Mammary microvascular endothelial cell (primary cell): ENCODE data around the gene SEC14L3. TPM values are rescaled to one million over a fixed set of nuclear protein-coding genes. Genes with fewer than 3 reads are reported as not detected.

Experiments
- total RNA-seq: library from RNA; depleted of rRNA; stranded (reverse); fragments of >200 nt; gene quantifications from 2 replicates; pipeline ENCODE4 v1.2.3, GENCODE V29; 2015

SEC14L3 gene
- not detected in 2 replicates for total RNA-seq

DNA sequence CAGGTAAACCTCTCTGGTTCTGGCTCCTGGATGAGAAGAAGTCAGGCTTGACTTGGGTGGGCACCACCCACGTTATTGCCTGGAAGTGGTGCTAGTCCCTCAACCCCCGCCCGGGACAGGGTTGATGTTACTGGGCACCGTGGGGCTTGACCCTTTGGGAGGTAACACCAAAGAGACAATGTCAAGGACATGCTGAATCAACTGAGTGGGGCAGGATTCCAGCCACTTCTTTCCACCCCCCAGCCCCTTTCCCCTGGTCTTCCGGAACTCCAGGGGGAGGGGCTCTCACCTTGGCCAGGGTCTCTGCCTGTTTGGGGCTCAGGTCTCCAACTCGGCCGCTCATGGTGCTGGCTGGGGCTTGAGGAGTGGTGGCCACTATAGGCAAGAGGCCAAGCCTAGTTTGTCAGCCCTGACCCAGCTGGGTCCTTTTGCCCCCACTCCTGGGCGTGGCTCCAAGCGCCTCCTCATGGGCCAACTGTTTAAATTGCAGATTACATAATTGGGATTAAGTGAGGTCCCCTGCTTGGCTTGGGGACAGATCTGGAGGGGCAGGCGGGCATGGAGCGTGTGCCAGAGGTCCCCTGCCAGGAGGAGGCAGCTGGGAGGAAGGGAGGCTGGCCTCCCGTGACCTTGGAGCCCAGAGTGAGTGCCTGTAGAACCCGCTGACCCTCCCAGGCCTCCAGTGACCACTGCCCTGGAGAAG lies at the start of gene SEC14L3:
Gene SEC14L3 (minus strand): TSS at position 402 of the 703 bp plus-strand sequence. CDS start 59 bp downstream, at position 343.

DNA sequence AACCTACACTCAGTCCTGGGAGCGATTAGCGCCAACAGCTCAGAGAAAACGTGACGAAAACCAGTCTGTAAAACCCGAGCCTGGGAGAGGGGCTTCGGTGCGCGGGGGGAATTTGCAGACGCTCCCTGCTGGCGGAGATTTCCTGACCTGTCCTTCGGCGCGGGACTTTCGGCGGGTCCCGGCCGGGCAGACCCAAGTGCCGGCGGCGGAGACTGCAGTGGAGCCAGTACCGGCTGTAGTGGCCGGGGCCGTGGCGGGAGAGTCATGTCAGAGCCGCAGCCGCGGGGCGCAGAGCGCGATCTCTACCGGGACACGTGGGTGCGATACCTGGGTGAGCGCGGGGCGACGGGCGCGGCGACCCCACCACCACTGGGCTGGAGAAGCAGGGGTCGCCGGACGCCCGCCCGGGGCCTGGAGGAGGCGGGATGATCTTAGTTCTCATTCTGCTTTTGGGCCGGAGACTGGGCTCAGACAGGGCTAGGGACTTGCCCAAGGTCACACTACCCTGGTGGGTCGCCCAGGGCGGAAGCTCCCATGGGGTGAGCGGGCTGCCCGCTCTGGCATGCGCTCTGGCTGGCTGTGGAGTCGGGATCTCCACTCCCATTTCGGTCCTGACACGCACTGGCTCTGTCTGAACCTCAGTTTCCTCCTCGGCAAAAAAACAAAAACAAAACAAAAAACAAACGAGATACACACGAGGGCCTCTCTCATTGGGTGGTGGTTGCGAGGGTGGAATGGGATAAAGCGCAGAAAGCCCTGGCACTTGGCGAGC lies 46.0 kb downstream of the SEC14L3 start, which contains the start of gene MTFP1:
Gene MTFP1 (plus strand): TSS at position 153 of the 772 bp plus-strand sequence. CDS start 112 bp downstream, at position 265.

Other genes starting within 250 kb of the SEC14L3 start
- 0.33 and 0.49 TPM in 2 replicates for gene LIF, start 225.3 kb downstream of the SEC14L3 start, total RNA-seq
- not detected in 2 replicates for gene OSM, start 205.2 kb downstream of the SEC14L3 start, total RNA-seq
- 9.0 and 13.7 TPM in 2 replicates for gene CASTOR1, start 182.5 kb downstream of the SEC14L3 start, total RNA-seq
- 8.5 and 10.1 TPM in 2 replicates for gene TBC1D10A, start 145.1 kb downstream of the SEC14L3 start, total RNA-seq
- gene SF3A1, start 115.1 kb downstream of the SEC14L3 start, total RNA-seq, result 28.6 and 40.0 TPM in 2 replicates
- 1.3 and 5.1 TPM in 2 replicates for gene CCDC157, start 115.0 kb downstream of the SEC14L3 start, total RNA-seq
- 7.8 and 8.1 TPM in 2 replicates for gene RNF215, start 84.6 kb downstream of the SEC14L3 start, total RNA-seq
- gene SEC14L2, start 75.0 kb downstream of the SEC14L3 start, total RNA-seq, result 33.0 and 36.9 TPM in 2 replicates
- gene MTFP1, start 46.2 kb downstream of the SEC14L3 start, total RNA-seq, result 106 and 127 TPM in 2 replicates
- gene SEC14L4, start 33.7 kb upstream of the SEC14L3 start, total RNA-seq, result 0.15 and 0.53 TPM in 2 replicates
- not detected in 2 replicates for gene SEC14L6, start 74.7 kb upstream of the SEC14L3 start, total RNA-seq
- not detected in 2 replicates for gene GAL3ST1, start 102.6 kb upstream of the SEC14L3 start, total RNA-seq
- gene PES1, start 119.9 kb upstream of the SEC14L3 start, total RNA-seq, result 85.1 and 96.2 TPM in 2 replicates
- gene TCN2, start 135.2 kb upstream of the SEC14L3 start, total RNA-seq, result 56.9 and 74.3 TPM in 2 replicates
- gene SLC35E4, start 163.8 kb upstream of the SEC14L3 start, total RNA-seq, result 28.3 and 31.1 TPM in 2 replicates
- 10.6 and 12.1 TPM in 2 replicates for gene DUSP18, start 195.9 kb upstream of the SEC14L3 start, total RNA-seq
- gene OSBP2, start 222.9 kb upstream of the SEC14L3 start, total RNA-seq, result 2.3 and 2.9 TPM in 2 replicates